Stimulated activated CD4-positive, alpha-beta T cell treated with anti-CD3 and anti-CD28 coated beads, Interleukin-1b, Interleukin-23, amount 100 ng/mL, for 1 hour (primary cell): ENCODE measurements around the gene DLG4.
"Not testable (repeated sequence)": the region's sequence is repeated elsewhere in the genome, so short reads cannot be mapped to it uniquely, and the experiment has no call there.

Experiments used
- DNase-seq, 2 donors: peaks; one replicate each; pipeline ENCODE4 v3.0.0-alpha.2; 2020; ENCODE audit warnings: low read depth in 2 of 2

DLG4 gene

GRCh38 chr17:7184091-7184488 is 35.5 kb downstream of the DLG4 start:
- DNase-seq = no peak

GRCh38 chr17:7183433-7184090 is 36.1 kb downstream of the DLG4 start:
- no peak for DNase-seq

GRCh38 chr17:7182101-7182500 is 37.5 kb downstream of the DLG4 start:
- not testable (repeated sequence) for DNase-seq

- no peak for DNase-seq
These were observed 40.0 kb downstream of the DLG4 start, which contains the start of gene ASGR1 for GRCh38 chr17:7179317-7180254. Gene ASGR1 (minus strand): TSS chr17:7179370. CDS start chr17:7178563, 807 bp downstream.

GRCh38 chr17:7178973-7179316 is 40.7 kb downstream of the DLG4 start:
- no peak for DNase-seq

- DNase-seq = no peak
These were observed 41.6 kb downstream of the DLG4 start for GRCh38 chr17:7177954-7178477.

- peak; percentile 12 to 28 for DNase-seq
These were observed 42.3 kb downstream of the DLG4 start for GRCh38 chr17:7177191-7177953.

GRCh38 chr17:7176841-7177190 is 42.8 kb downstream of the DLG4 start:
- DNase-seq = no peak

- no peak for DNase-seq
These were observed 43.4 kb downstream of the DLG4 start for GRCh38 chr17:7176107-7176840.

- DNase-seq = no peak
These were observed 44.3 kb downstream of the DLG4 start for GRCh38 chr17:7175330-7175733.

GRCh38 chr17:7174603-7175326 is 44.9 kb downstream of the DLG4 start:
- no peak for DNase-seq

- DNase-seq = peak; percentile 12 to 16
These were observed 45.7 kb downstream of the DLG4 start for GRCh38 chr17:7173687-7174602.

GRCh38 chr17:7172522-7173191 is 47.0 kb downstream of the DLG4 start:
- DNase-seq = not testable (repeated sequence)

- DNase-seq = not testable (repeated sequence)
These were observed 50.1 kb downstream of the DLG4 start for GRCh38 chr17:7169565-7169908.

GRCh38 chr17:7168841-7169564 is 50.6 kb downstream of the DLG4 start:
- DNase-seq = not testable (repeated sequence)

- DNase-seq = no peak
These were observed 51.8 kb downstream of the DLG4 start for GRCh38 chr17:7167832-7168231.

GRCh38 chr17:7166873-7167272 is 52.8 kb downstream of the DLG4 start:
- DNase-seq = no peak

- not testable (repeated sequence) for DNase-seq
These were observed 60.1 kb downstream of the DLG4 start for GRCh38 chr17:7159571-7159970.
